Measurements from ENCODE around the gene PRKCD. TPM values are rescaled to one million over a fixed set of nuclear protein-coding genes. Genes with fewer than 3 reads are reported as not detected.

Gene PRKCD
- total RNA-seq, 2 experiments from 2014 or later = 9.1 to 10.2 TPM

DNA sequence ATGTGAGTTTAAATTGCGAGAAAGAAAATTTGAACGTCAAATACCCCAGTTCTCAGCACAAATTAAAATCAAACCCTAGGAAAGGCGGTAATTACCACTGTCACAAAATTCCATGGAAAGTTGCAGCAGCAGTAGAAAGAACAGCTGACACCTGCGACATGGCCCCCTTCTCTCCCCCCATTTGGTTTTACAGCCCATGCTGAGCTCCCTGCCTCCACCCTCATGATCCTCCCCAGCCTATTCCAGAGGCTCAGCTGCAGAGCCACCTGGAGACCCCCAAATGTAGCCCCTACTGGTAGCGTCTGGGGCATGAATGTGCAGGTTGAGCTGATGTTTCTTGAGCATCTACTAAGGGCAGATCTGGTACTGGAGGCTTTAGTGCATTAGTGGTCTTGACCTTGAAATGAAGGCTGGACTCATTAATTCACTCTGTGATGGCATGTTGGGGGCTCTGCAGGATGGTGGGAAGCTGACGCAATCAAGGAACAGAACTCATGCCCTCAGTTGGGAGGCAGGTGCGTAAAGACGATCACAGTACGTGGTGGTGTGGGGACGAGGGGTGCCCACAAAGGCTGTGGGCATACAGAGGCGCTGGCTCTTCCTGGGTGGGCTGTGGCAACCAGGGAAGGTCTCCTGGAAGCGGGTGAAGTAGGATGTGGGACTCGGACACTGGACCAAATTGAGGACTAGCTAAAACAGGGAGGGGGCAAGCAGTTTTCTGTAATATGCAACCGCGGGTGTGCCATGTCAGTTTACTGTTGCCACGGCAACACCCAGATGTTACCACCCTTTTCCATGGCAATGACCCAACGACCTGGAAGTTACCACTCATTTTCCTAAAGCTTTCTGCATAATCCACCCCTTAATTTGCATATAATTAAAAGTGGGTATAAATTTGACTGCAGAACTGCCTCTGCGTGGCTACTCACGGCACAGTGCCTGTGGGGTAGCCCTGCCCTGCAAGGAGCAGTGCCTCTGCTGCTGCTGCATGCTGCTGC lies 39.8 kb downstream of the PRKCD start:
- Mint-ChIP-seq H3K9me3 (no peaks in the 10 kb centered on the region), H3K27me3 (ENCODE audit: low read depth) (no peaks in the 10 kb centered on the region), H3K36me3 (ENCODE audit: low read depth) (no peaks in the 10 kb centered on the region), H3K27ac (no peak overlapping the region), H3K4me1 (ENCODE audit: low read depth) (no peaks in the 10 kb centered on the region), H3K4me3 (no peak overlapping the region)
- DNase-seq = no peak
- CTCF ChIA-PET = interaction anchor here (0.8 to 7.1 kb wide), 3 partner anchors 20 to 87 kb away, joined by 3 to 160 read pairs (median 3); no protein-coding TSS in a partner anchor
- intact Hi-C loops (cut with micrococcal nuclease) = no loop called here

DNA sequence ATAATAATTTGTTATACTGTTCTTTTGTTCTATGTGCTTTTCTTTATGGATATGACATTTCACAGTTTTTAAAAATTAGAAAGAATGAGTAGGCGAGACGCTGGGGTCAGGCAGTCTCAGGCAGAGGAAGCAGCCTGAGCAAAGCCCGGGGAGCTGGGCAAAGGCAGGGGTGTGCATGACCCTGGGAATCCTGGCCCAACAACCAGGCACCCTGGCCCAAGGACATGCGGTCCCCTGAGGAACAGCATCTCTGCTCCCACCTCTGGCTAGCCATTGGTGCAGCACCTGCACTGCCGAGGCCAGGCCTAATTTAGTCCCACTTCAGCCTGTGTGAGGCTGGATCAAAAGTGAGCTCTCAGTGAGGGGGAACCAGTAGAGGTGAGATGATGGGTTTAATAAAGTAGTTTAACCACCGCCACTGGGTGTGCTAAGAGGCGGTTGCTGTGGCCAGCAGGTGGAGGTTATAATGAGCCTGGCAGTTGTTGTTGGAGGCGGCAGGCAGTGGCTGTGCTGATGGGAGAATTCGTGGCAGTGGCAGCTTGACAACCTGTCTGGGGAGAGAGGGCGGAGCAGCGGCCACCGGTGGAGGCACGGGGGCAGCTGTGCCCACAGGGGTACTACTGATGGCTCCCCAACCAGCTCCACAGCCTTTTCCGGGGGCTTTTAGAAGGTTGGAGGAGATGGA lies 41.5 kb downstream of the PRKCD start:
- intact Hi-C loops (cut with micrococcal nuclease) = no loop called here
- no peak overlapping the region for H3K4me3 Mint-ChIP-seq
- no peaks in the 10 kb centered on the region for H3K27me3 Mint-ChIP-seq (ENCODE audit: low read depth)
- H3K36me3 Mint-ChIP-seq (ENCODE audit: low read depth) = no peaks in the 10 kb centered on the region
- DNase-seq = no peak
- H3K27ac Mint-ChIP-seq = no peak overlapping the region
- CTCF ChIA-PET = interaction anchor here (0.7 kb wide), 1 partner anchor 68 kb away, joined by 3 read pairs; no protein-coding TSS in a partner anchor
- H3K4me1 Mint-ChIP-seq (ENCODE audit: low read depth) = no peaks in the 10 kb centered on the region
- peaks cover 4% of the 10 kb centered on the region for H3K9me3 Mint-ChIP-seq

DNA sequence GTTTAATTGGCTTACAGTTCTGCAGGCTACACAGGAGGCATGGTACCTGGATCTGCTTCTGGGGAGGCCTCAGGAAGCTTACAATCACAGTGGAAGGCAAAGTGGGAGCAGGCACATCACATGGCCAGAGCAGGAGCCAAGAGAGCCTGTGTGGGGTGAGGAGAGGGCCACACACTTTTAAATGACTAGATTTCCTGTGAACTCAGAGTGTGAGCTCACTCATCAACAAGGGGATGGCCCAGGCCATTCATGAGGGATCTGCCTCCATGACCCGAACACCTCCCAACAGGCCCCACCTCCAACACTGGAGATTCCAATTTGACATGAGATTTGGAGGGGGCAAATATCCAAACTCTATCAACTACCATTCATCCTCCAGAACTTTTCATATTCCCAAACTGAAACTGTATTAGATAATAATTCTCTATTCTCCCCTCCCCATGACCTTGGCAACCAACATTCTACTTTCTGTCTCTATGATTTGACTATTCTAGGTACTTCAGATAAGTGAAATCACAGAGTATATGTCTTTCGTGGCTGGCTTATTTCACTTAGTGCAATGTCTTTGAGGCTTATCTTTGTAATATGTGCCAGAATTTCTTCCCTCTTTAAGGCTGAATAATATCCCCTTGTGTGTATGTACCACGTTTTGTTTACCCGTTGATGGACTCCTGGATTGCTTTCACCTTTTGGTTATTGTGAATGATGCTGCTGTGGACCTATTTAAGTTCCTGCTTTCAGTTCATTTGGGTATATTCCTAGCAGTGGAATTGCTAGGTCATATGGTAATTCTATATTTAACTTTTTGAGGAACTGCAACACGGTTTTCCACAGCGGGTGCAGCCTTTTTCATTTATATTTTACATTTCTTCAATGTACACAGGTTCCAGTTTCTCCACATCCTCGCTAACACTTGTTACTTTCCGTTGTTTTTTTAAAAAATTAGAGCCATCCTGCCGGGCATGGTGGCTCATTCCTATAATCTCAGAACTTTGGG lies 51.0 kb downstream of the PRKCD start:
- Mint-ChIP-seq H3K36me3 (ENCODE audit: low read depth) (no peaks in the 10 kb centered on the region), H3K9me3 (peaks cover 9% of the 10 kb centered on the region), H3K27ac (no peak overlapping the region), H3K4me3 (no peak overlapping the region), H3K27me3 (ENCODE audit: low read depth) (no peaks in the 10 kb centered on the region), H3K4me1 (ENCODE audit: low read depth) (peaks cover 4% of the 10 kb centered on the region)
- intact Hi-C loops (cut with micrococcal nuclease) = no loop called here
- DNase-seq = peak; percentile 18
- CTCF ChIA-PET = interaction anchor here (1.3 kb wide), 2 partner anchors 8 to 364 kb away, joined by 3 read pairs; no protein-coding TSS in a partner anchor

DNA sequence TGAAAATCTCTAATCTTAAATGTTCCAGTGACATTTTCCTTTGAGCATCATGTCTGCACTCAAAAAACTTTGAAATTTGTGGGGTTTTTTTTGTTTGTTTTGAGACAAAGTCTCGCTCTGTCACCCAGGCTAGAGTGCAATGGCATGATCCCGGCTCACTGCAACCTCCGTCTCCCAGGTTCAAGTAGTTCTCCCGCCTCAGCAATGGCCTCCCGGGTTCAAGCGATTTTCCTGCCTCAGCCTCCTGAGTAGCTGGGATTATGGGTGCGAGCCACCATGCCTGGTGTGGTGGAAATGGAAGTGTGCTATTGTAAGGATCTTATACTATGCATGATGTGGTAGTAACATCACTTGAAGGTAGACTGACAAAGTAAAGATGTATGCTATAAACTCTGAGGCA lies 52.3 kb downstream of the PRKCD start:
- Mint-ChIP-seq H3K9me3 (peaks cover 3% of the 10 kb centered on the region), H3K4me1 (ENCODE audit: low read depth) (peaks cover 4% of the 10 kb centered on the region), H3K27me3 (ENCODE audit: low read depth) (no peaks in the 10 kb centered on the region), H3K4me3 (no peak overlapping the region), H3K27ac (no peak overlapping the region), H3K36me3 (ENCODE audit: low read depth) (no peaks in the 10 kb centered on the region)
- intact Hi-C loops (cut with micrococcal nuclease) = no loop called here
- CTCF ChIA-PET = no interaction called here
- no peak for DNase-seq

DNA sequence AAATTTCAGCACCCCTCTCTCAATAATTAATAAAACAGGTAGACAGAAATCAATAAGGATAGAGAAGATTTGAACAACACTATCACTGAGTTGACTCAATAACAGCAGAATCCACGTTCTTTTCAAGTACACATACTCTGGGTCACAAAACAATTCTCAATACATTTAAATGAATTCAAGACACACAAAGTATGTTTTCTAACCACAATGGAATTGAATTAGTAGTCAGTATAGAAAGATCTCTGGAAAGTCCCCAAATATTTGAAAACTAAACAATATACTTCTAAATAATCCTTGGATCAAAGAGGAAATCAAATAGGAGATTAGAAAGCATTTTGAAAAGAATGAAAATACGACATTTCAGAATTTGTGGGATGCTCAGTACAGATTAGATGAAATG lies 54.8 kb downstream of the PRKCD start:
- H3K4me1 Mint-ChIP-seq (ENCODE audit: low read depth) = peaks cover 5% of the 10 kb centered on the region
- H3K27ac Mint-ChIP-seq = no peak overlapping the region
- no peak for DNase-seq
- no peak overlapping the region for H3K4me3 Mint-ChIP-seq
- no peaks in the 10 kb centered on the region for H3K27me3 Mint-ChIP-seq (ENCODE audit: low read depth)
- intact Hi-C loops (cut with micrococcal nuclease) = no loop called here
- no peaks in the 10 kb centered on the region for H3K36me3 Mint-ChIP-seq (ENCODE audit: low read depth)
- CTCF ChIA-PET = no interaction called here
- no peaks in the 10 kb centered on the region for H3K9me3 Mint-ChIP-seq

DNA sequence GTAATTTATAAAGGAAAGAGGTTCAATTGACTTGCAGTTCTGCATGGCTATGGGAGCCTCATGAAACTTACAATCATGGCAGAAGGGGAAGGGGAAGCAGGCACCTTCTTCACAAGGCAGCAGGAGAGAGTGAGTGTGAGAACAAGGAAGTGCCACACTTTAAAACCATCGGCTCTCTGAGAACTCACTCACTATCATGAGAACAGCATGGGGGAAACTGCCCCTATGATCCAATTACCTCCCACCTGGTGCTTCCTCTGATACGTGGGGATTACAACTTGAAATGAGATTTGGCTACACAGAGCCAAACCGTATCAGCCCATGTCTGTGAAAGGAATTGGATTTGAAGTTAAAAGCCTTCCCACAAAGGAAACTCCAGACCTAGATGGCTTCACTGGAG lies 55.7 kb downstream of the PRKCD start:
- H3K27ac Mint-ChIP-seq = no peak overlapping the region
- no peaks in the 10 kb centered on the region for H3K9me3 Mint-ChIP-seq
- H3K36me3 Mint-ChIP-seq (ENCODE audit: low read depth) = no peaks in the 10 kb centered on the region
- no peaks in the 10 kb centered on the region for H3K27me3 Mint-ChIP-seq (ENCODE audit: low read depth)
- intact Hi-C loops (cut with micrococcal nuclease) = no loop called here
- DNase-seq = no peak
- peaks cover 4% of the 10 kb centered on the region for H3K4me1 Mint-ChIP-seq (ENCODE audit: low read depth)
- H3K4me3 Mint-ChIP-seq = no peak overlapping the region
- CTCF ChIA-PET = no interaction called here

DNA sequence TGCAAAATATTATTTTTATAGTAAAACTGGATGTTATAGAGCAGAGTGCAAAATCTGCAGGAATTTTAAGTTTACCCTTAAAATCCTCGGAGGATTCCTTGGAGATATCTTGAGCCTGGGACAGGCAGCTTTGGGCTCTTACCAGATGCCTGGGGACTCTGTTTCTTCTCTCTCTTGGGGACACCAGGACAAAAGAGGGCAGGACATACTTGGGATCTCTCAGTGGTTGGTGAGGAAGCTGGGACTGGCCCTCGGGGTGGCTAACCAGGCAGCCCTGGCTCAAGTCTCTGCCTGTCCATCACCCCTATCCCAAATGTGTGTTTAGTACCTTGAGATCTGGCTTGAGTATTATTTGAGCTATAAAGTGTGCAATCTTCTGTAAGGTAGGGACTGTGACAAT lies 56.2 kb downstream of the PRKCD start:
- no peaks in the 10 kb centered on the region for H3K36me3 Mint-ChIP-seq (ENCODE audit: low read depth)
- peaks cover 1% of the 10 kb centered on the region for H3K4me1 Mint-ChIP-seq (ENCODE audit: low read depth)
- no peaks in the 10 kb centered on the region for H3K9me3 Mint-ChIP-seq
- intact Hi-C loops (cut with micrococcal nuclease) = no loop called here
- H3K27ac Mint-ChIP-seq = no peak overlapping the region
- H3K4me3 Mint-ChIP-seq = no peak overlapping the region
- CTCF ChIA-PET = interaction anchor here (0.8 kb wide), 1 partner anchor 12 kb away, joined by 3 read pairs; no protein-coding TSS in a partner anchor
- H3K27me3 Mint-ChIP-seq (ENCODE audit: low read depth) = no peaks in the 10 kb centered on the region
- DNase-seq = no peak

DNA sequence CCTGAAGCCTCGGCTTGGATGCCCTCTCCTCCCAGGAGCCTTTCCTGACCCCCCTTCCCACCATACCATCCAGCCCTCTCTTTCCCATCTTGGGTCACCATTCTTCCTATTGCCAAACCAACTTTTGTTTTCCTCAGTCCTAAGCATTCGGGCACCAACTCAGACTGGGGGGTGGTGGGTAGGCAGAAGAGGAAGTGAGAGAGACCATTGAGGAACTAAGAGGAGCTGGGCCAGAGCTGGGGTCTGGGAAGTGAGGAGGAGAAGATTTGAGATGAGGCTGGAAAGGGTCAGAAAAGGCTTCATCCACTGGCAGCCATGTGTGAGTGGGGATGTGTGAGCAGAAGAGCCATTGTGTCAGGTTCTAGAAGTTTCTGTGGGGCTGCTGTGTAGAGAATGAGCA lies 57.1 kb downstream of the PRKCD start:
- Mint-ChIP-seq H3K27ac (no peak overlapping the region), H3K4me1 (ENCODE audit: low read depth) (peaks cover 1% of the 10 kb centered on the region), H3K4me3 (no peak overlapping the region), H3K27me3 (ENCODE audit: low read depth) (no peaks in the 10 kb centered on the region), H3K9me3 (no peaks in the 10 kb centered on the region), H3K36me3 (ENCODE audit: low read depth) (no peaks in the 10 kb centered on the region)
- CTCF ChIA-PET = interaction anchor here (0.6 to 0.8 kb wide), 2 partner anchors 13 to 289 kb away, joined by 3 read pairs; no protein-coding TSS in a partner anchor
- no peak for DNase-seq
- intact Hi-C loops (cut with micrococcal nuclease) = no loop called here

DNA sequence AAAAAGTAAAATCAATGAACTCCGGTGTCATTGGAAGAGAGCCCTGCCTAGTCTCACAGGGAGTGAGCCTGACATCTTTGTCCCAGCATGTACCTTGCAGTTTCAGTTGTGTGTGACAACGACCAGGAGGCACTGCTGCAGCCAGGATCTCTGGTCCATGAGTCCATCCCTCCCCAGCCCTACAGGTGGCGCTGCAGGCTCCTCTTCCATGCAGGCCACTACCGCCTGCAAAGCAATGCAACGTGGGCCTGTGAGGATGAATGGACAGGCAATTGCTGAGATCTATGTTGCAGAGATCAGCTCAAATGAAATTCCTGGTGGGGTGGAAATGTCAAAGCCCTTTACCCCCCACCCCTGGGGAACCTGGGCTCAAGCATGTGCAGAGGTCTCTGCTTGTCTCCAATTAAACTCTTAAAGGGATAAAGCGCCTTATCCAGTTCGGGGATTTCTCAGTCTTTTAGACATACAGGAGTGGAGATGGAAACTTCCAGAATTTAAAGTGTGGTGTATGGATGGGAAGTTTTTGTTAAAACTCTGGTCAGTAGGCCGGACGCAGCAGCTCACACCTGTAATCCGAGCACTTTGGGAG lies 59.0 kb downstream of the PRKCD start:
- Mint-ChIP-seq H3K9me3 (no peaks in the 10 kb centered on the region), H3K27ac (no peak overlapping the region), H3K4me3 (no peak overlapping the region), H3K36me3 (ENCODE audit: low read depth) (no peaks in the 10 kb centered on the region), H3K4me1 (ENCODE audit: low read depth) (peaks cover 1% of the 10 kb centered on the region), H3K27me3 (ENCODE audit: low read depth) (no peaks in the 10 kb centered on the region)
- DNase-seq = peak; percentile 91
- intact Hi-C loops (cut with micrococcal nuclease) = loop anchor here (1.0 to 5.0 kb wide), 5 partner anchors 37 to 490 kb away; partner anchors contain the start of gene TKT
- CTCF ChIA-PET = interaction anchor here (0.6 to 2.0 kb wide), 17 partner anchors 8 to 488 kb away, joined by 3 to 9 read pairs (median 3); no protein-coding TSS in a partner anchor

DNA sequence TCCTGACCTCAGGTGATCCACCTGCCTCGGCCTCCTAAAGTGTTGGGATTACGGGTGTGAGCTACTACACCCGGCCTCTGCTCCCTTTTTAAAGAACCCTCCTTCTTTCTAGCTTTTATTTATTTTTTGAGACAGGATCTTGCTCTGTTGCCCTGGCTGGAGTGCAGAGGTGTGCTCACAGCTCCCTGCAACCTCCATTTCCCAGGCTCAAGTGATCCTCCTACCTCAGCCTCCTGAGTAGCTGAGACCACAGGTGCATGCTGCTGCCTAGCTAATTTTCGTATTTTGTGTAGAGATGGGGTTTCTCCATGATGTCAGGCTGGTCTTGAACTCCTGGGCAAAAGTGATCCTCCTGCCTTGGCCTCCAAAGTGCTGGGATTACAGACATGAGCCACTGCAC lies 60.3 kb downstream of the PRKCD start:
- intact Hi-C loops (cut with micrococcal nuclease) = loop anchor here (2.0 to 5.0 kb wide), 2 partner anchors 35 to 76 kb away; partner anchors contain the start of gene TKT
- CTCF ChIA-PET = interaction anchor here (0.7 to 2.0 kb wide), 5 partner anchors 10 to 135 kb away, joined by 3 to 9 read pairs (median 5); no protein-coding TSS in a partner anchor
- Mint-ChIP-seq H3K4me3 (no peak overlapping the region), H3K27me3 (ENCODE audit: low read depth) (no peaks in the 10 kb centered on the region), H3K27ac (no peak overlapping the region), H3K4me1 (ENCODE audit: low read depth) (peaks cover 1% of the 10 kb centered on the region), H3K36me3 (ENCODE audit: low read depth) (peaks cover 6% of the 10 kb centered on the region), H3K9me3 (no peaks in the 10 kb centered on the region)
- no peak for DNase-seq

DNA sequence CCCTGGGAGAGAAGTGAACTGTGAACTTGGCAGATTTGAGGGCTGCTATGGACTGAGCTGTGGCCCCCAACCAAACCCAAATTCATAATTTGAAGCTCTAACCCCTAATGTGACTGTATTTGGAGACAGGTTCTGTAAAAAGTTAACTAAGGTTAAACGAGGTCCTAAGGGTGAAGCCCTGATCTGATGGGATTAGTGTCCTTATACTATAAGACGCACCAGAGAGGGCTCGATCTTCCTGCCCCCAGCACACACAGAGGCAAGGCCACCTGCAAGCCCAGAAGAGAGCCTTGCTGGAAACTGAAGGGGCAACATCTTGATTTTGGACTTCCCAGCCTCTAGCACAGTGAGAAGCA lies 60.8 kb downstream of the PRKCD start:
- intact Hi-C loops (cut with micrococcal nuclease) = loop anchor here (2.0 to 5.0 kb wide), 2 partner anchors 35 to 75 kb away; partner anchors contain the start of gene TKT
- Mint-ChIP-seq H3K36me3 (ENCODE audit: low read depth) (peaks cover 7% of the 10 kb centered on the region), H3K27ac (no peak overlapping the region), H3K9me3 (no peaks in the 10 kb centered on the region), H3K27me3 (ENCODE audit: low read depth) (no peaks in the 10 kb centered on the region), H3K4me1 (ENCODE audit: low read depth) (peaks cover 1% of the 10 kb centered on the region), H3K4me3 (no peak overlapping the region)
- DNase-seq = no peak
- CTCF ChIA-PET = interaction anchor here (0.9 to 2.0 kb wide), 4 partner anchors 9 to 29 kb away, joined by 3 to 9 read pairs (median 6); no protein-coding TSS in a partner anchor
